ENCODE results near the gene NLRC4. TPM values are rescaled to one million over a fixed set of nuclear protein-coding genes. Genes with fewer than 3 reads are reported as not detected.
"Not testable (repeated sequence)": the region's sequence is repeated elsewhere in the genome, so short reads cannot be mapped to it uniquely, and the experiment has no call there.

NLRC4 gene, protein sequence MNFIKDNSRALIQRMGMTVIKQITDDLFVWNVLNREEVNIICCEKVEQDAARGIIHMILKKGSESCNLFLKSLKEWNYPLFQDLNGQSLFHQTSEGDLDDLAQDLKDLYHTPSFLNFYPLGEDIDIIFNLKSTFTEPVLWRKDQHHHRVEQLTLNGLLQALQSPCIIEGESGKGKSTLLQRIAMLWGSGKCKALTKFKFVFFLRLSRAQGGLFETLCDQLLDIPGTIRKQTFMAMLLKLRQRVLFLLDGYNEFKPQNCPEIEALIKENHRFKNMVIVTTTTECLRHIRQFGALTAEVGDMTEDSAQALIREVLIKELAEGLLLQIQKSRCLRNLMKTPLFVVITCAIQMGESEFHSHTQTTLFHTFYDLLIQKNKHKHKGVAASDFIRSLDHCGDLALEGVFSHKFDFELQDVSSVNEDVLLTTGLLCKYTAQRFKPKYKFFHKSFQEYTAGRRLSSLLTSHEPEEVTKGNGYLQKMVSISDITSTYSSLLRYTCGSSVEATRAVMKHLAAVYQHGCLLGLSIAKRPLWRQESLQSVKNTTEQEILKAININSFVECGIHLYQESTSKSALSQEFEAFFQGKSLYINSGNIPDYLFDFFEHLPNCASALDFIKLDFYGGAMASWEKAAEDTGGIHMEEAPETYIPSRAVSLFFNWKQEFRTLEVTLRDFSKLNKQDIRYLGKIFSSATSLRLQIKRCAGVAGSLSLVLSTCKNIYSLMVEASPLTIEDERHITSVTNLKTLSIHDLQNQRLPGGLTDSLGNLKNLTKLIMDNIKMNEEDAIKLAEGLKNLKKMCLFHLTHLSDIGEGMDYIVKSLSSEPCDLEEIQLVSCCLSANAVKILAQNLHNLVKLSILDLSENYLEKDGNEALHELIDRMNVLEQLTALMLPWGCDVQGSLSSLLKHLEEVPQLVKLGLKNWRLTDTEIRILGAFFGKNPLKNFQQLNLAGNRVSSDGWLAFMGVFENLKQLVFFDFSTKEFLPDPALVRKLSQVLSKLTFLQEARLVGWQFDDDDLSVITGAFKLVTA
- total RNA-seq: 0.43 TPM
- long read RNA-seq, partial matches to known transcripts: 0 of 1 reads
- long read RNA-seq, other reads (novel, unspliced or antisense): 1 of 1 reads

DNA sequence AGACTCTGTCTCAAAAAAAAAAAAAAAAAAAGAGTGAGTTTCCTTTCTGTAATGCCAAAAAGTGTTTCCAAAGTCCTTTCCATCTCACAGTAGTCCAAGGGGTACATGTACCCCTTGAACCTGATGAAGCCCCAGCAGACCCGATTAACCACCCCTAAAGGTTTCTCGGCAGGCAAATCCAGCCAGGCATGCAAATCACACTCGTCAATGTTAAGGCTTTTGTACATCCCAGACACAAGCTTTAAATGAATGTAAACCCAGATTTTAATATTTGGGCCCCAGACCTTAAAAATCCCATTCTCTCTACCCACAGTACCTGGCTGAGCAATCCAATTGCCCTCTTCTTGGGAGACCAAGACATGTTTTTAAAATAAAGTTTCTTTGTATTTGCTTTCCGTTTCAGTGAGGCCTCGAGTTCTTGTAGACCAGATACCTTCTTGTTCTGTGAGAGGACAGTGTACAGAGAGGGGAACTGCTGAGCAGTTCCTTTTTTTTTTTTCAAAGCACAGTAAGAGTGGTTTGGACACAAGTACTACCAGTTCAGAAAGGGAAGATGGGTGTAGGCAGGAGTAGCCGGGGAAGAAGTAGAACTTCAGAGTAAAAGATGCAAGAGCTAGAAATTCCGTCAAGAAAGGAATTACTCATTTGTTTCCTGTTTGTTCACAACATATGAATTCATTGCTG, at the start of gene NLRC4:
TSS of gene NLRC4 (minus strand) at position 465 of the 684 bp plus-strand sequence. CDS start 8,111 bp downstream, outside the sequence.
- no peak for DNase-seq (ENCODE audit: low spot score)
- intact Hi-C loops (cut with DNase I): no loop called here

GRCh38 chr2:32310577-32310976, 45.9 kb upstream of the NLRC4 start:
- intact Hi-C loops (cut with DNase I): no loop called here
- DNase-seq (ENCODE audit: low spot score): no peak

DNA sequence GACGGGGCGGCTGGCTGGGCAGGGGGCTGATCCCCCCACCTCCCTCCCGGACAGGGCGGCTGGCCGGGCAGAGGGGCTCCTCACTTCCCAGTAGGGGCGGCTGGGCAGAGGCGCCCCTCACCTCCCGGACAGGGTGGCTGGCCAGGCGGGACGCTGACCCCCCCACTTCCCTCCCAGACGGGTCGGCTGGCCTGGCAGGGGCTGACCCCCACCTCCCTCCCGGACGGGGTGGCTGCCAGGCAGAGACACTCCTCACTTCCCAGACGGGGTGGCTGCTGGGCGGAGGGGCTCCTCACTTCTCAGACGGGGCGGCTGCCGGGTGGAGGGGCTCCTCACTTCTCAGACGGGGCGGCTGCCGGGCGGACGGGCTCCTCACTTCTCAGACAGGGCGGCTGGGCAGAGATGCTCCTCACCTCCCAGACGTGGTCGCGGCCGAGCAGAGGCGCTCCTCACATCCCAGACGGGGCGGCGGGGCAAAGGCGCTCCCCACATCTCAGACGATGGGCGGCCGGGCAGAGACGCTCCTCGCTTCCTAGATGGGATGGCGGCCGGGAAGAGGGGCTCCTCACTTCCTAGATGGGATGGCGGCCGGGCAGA, 29.4 kb upstream of the NLRC4 start:
- DNase-seq (ENCODE audit: low spot score); intact Hi-C loops (cut with DNase I): not testable (repeated sequence)

GRCh38 chr2:32293493-32293892, 28.8 kb upstream of the NLRC4 start:
- DNase-seq (ENCODE audit: low spot score); intact Hi-C loops (cut with DNase I): not testable (repeated sequence)

DNA sequence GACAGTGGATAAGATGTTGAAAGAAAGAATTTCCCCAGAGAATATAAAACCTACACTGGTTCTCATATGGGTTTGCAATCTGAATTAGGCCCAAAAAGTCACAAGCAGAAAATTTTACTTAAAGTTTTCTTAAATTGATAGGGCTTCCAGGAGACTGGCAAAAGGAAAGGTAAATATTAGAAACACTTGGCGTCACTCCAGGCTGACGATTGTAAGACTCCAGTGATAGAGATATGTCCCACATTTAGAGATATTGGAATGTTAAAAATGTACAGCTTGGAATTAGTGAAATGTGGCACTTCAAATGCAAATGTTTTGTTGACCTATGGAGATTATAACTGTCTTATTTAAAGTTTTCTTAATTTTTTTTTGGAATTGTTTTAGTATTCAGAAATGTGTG, 27.1 kb upstream of the NLRC4 start:
- intact Hi-C loops (cut with DNase I): no loop called here
- no peak for DNase-seq (ENCODE audit: low spot score)

DNA sequence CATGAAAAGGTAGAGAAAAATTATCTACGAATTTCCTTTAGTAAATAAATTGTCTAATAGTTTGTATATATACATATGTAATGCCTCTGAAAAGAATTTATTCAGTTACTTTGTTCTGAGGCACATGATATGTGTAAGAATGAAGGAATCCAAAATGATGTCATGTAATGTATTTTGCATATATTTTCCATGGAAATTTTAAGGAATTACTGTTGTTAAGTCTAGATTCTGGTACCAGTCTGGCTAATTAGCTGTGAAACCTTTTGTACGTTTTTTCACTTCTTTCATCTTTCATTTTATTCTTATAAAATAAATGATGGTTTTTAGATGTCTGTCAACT, 25.3 kb upstream of the NLRC4 start:
- no peak for DNase-seq (ENCODE audit: low spot score)
- intact Hi-C loops (cut with DNase I): no loop called here

DNA sequence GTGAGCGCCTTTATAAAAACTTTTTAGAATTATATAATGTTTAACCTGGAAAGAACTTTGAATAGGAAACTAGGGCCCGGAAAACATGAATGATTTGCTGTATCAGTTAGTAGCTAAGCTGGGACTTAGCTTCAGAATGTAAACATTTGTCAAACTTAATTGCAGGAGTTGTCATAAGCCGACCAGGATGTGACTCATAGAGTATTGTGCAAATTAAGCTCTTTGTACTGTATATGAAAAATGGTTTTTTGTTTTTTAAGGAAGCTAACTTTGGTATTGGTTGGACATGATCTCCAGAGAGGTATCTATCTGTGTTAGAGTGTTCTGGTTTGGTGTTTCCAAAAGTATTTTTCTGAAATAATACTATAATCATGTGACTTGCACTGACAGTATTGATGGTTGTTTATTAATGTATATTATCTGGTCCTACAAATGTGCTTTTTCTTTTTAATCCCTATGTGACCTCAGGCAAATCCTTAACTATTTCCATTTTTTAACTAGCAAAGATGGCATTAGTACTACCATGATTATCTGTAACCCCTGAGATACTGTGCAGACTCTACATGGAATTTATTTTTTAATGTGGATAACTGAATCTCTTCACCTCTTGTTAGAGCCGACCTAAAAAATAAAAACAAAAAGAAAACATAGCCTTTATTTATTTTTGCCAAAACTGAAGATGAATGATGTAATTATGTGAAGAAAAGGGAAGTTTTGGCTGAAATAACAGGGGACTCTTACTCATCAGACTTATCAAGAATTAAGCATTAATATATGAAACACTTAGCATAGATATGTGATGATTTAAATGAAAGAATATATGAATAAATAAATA, 24.7 kb upstream of the NLRC4 start:
- intact Hi-C loops (cut with DNase I): no loop called here
- DNase-seq (ENCODE audit: low spot score): no peak

DNA sequence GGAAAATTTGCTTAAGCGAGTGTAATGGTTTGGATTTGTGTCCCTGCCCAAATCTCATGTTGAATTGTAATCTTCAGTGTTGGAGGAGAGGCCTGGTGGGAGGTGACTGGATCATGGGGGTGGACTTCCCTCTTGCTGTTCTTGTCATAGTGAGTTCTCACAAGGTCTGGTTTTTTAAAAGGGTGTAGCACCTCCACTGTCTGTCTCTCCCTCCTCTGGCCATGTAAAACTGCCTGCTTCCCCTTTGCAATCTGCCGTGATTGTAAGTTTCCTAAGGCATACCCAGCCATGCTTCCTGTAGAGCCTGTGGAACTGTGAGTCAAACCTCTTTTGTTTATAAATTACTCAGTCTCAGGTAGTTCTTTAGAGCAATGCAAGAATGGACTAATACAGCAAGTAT, 19.6 kb upstream of the NLRC4 start:
- intact Hi-C loops (cut with DNase I): no loop called here
- no peak for DNase-seq (ENCODE audit: low spot score)

GRCh38 chr2:32278478-32278853, 13.8 kb upstream of the NLRC4 start:
- DNase-seq (ENCODE audit: low spot score): no peak
- intact Hi-C loops (cut with DNase I): no loop called here

- DNase-seq (ENCODE audit: low spot score): peak; percentile 93
- intact Hi-C loops (cut with DNase I): loop anchor here (2.0 kb wide), 1 partner anchor 79 kb away; the partner anchor contains the start of gene BIRC6
Measured at GRCh38 chr2:32277674-32278477, 13.2 kb upstream of the NLRC4 start, which contains the start of gene YIPF4. TSS of gene YIPF4 (plus strand) at chr2:32277904. CDS start at chr2:32278156, 252 bp downstream.

- intact Hi-C loops (cut with DNase I): loop anchor here (2.0 kb wide), 1 partner anchor 79 kb away; the partner anchor contains the start of gene BIRC6
- no peak for DNase-seq (ENCODE audit: low spot score)
Measured at GRCh38 chr2:32277363-32277673, 12.6 kb upstream of the NLRC4 start.

GRCh38 chr2:32275790-32276189, 11.1 kb upstream of the NLRC4 start:
- intact Hi-C loops (cut with DNase I): loop anchor here (2.0 kb wide), 1 partner anchor 81 kb away; the partner anchor contains the start of gene BIRC6
- not testable (repeated sequence) for DNase-seq (ENCODE audit: low spot score)

- intact Hi-C loops (cut with DNase I): no loop called here
- DNase-seq (ENCODE audit: low spot score): no peak
Measured at GRCh38 chr2:32274289-32274688, 9.6 kb upstream of the NLRC4 start.

DNA sequence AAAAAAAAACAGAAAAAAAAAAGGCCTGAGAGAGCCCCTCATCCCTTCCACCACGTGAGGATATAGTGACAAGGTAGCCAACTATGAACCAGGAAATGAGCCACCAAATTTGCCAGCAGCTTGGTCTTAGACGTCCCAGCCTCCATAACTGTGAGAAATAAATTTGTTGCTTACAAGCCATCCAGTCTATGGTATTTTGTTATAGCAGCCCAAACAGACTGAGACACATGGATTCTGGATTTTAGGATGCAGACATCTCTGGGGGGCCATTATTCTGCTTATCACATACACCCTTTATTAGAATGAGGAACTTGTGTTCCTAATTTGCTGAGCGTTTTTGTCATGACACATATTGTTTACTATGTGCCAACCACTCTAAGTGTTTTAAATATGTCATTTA, 7.6 kb upstream of the NLRC4 start:
- DNase-seq (ENCODE audit: low spot score): no peak
- intact Hi-C loops (cut with DNase I): no loop called here

DNA sequence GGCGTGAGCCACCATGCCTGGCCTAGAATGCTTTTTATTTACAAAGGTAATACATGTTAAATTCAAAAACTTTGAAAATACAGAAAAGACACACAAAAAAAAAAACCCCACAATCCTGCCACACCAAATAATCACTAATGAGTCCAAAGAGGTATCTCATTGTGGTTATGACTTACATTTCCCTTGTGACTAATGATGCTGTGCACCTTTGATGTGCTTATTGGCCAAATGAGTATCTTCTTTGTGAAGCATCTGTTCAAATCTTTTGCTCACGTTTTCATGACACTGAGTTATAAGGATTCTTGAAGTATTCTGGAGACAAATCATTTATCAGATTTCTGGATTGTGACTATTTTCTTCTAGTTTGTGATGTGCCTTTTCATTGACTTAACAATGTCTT, 6.4 kb upstream of the NLRC4 start:
- no peak for DNase-seq (ENCODE audit: low spot score)
- intact Hi-C loops (cut with DNase I): no loop called here

GRCh38 chr2:32262105-32262504, 2.6 kb downstream of the NLRC4 start:
- DNase-seq (ENCODE audit: low spot score): no peak
- intact Hi-C loops (cut with DNase I): no loop called here

GRCh38 chr2:32260376-32260775, 4.3 kb downstream of the NLRC4 start:
- intact Hi-C loops (cut with DNase I): no loop called here
- DNase-seq (ENCODE audit: low spot score): no peak

DNA sequence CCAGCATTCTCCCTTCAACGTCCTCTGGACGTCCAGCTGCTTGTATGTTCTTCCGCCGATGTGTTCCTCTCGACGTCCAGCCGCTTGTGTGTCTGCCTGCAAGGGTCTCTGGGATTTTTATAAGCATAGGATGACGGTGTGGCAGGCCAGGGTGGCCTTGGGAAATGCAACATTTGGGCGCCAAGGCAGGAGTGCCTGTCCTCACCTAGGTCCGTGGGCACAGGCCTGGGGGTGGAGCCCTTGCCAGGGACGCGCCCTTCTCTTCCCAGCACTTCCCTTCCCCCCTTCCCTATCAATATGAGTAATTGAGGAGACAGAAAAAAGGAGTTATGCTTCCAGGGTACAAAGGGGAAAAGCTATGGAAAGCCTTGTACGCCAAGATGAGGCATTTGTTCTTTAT, 6.4 kb downstream of the NLRC4 start:
- intact Hi-C loops (cut with DNase I): no loop called here
- DNase-seq (ENCODE audit: low spot score): no peak

All from cardiac septum (tissue), 1 donor.